K562 (cell line): ENCODE data around the gene SNRNP70. TPM values are rescaled to one million over a fixed set of nuclear protein-coding genes. Genes with fewer than 3 reads are reported as not detected.
A peak's percentile ranks its signal among the peaks of the same experiment; 100 is the strongest.

Experiments
- BCOR ChIP-seq: fragments of 450-650 bp; IDR thresholded peaks from 2 replicates; pipeline ENCODE4 v1.6.1; 2016
- CBFA2T2 ChIP-seq: fragments of 450-650 bp; conservative IDR thresholded peaks from 2 replicates; pipeline ENCODE4 v1.6.1; 2017; ENCODE audit warnings: mild to moderate bottlenecking
- ELF4 ChIP-seq: fragments of 450-650 bp; formaldehyde crosslinking; IDR thresholded peaks from 2 replicates; pipeline ENCODE4 v1.4.0; 2022; ENCODE audit warnings: missing genetic modification characterization
- HDAC2 ChIP-seq: fragments of 450-650 bp; IDR thresholded peaks from 2 replicates; pipeline ENCODE4 v1.6.1; 2016; ENCODE audit warnings: mild to moderate bottlenecking
- TAF1 ChIP-seq: IDR thresholded peaks from 2 replicates; pipeline ENCODE4 v1.6.1; 2011; ENCODE audit warnings: mild to moderate bottlenecking, low read length, moderate library complexity; ENCODE audit not compliant: insufficient read depth, control insufficient read depth, severe bottlenecking; ENCODE audit errors: extremely low read depth
- TEAD4 ChIP-seq, 2 experiments: sonication (generic) in 1 of 2; formaldehyde crosslinking in 1 of 2; IDR thresholded peaks; 2 replicates each; pipeline versions ENCODE4 v1.6.1 to v1.8.0; 2012 to 2022; ENCODE audit warnings: borderline replicate concordance in 1 of 2, inconsistent platforms in 1 of 2, low read length in 1 of 2, mild to moderate bottlenecking in 1 of 2, missing genetic modification reagents in 1 of 2
- polyA plus RNA-seq, 8 experiments: library from polyadenylated mRNA; depleted of rRNA in 4 of 8; stranded (reverse) in 5 of 8; unstranded in 3 of 8; fragments of >200 nt; fragmentation: Nextera tagmentation in 2 of 8; fragmentation: Illumina TruSeq in 1 of 8; extraction: Ambion mirVana in 2 of 8; extraction: Trizol in 1 of 8; gene quantifications; 2 replicates each; pipeline versions ENCODE4 v1.2.1 to v1.2.3, GENCODE V29; 2011 to 2014; ENCODE audit warnings: inconsistent platforms in 1 of 8, missing spikeins in 1 of 8
- total RNA-seq, 7 experiments: library from RNA; depleted of rRNA in 6 of 7; stranded (reverse); fragments of >200 nt in 6 of 7; fragmentation: Illumina TruSeq in 2 of 7; extraction: Trizol in 2 of 7; gene quantifications; 2 replicates each; pipeline versions ENCODE4 v1.2.1 to v1.2.3, GENCODE V29; 2011 to 2021; ENCODE audit warnings: low replicate concordance in 1 of 7
- TF ChIP-seq, protein P1 (sequence below): fragments of 450-650 bp; IDR thresholded peaks from 2 replicates; pipeline ENCODE4 v1.7.1; 2018; ENCODE audit warnings: mild to moderate bottlenecking, low read depth; ENCODE audit not compliant: partially characterized antibody
- TF ChIP-seq, protein P2 (sequence below): fragments of 450-650 bp; IDR thresholded peaks from 2 replicates; pipeline ENCODE4 v1.6.1; 2016; ENCODE audit warnings: mild to moderate bottlenecking, moderate library complexity
- TF ChIP-seq, protein P3 (sequence below), 2 experiments: IDR thresholded peaks; 2 replicates each; pipeline ENCODE4 v1.6.1; 2012; ENCODE audit warnings: improper control_type of control experiment in 2 of 2, low read depth in 2 of 2, low read length in 2 of 2, borderline replicate concordance in 1 of 2

The SNRNP70 gene
- total and polyA plus RNA-seq, 9 of the 15 experiments (the other 6 are each of a cell fraction or from before 2014, with no cell fraction given) = 2.8 to 496 (median 136) TPM

DNA sequence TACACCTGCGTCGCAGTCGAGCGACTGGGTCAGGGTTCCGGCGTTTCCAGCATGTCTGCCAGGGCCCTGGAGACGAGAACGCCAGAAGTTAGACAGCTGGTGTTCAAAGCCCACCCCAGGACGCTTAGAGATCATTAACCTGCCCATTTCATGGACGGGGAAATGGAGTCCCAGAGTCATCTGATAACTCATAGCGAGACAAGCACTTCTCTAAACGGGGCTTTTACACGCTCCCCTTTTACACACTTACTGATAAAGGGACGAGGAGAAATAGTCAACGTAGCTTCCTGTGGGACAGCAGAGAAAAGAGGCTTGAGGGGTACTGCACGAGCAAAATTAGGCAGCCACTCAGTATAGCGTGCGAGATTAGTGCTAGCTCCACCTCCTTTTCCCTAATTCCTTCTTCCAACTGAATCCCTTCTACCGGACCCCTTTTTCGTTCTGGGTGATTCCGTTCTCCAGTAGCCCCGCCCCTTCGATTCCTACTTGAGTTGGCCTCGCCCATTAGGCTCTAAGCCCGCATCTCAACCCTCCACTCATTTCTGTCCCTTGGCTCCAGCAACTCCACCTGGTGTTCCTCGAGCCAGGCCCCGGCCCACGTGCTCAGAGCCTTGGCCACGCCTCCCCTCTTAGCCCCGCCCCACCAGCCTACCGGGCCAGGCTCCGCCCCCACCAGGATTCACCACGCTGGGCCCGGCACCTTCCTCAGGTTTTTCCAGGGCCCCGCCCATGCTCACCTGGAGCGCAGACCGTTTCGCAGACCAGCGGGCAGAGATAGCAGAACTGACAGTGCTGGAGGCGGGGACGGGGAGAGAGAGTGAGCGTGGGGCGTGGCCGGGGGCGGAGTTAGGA, 66.2 kb downstream of the SNRNP70 start (continued):
- TF ChIP-seq HDAC2 (peak; percentile 76), TAF1 (peak; percentile 48), ELF4 (peak; percentile 39; the same call in 1 of the 2 replicates), CBFA2T2 (peak; percentile 33; the same call in 1 of the 2 replicates), TEAD4 (IDR thresholded peaks at IDR 0.05; ENCODE audit: low read length) (peak; percentile 15), TEAD4 (CRISPR knock-in tag; IDR thresholded peaks at IDR 0.05; ENCODE audit: borderline replicate concordance) (no peak), BCOR (peak; percentile 97)
- TF ChIP-seq, protein P1, sequence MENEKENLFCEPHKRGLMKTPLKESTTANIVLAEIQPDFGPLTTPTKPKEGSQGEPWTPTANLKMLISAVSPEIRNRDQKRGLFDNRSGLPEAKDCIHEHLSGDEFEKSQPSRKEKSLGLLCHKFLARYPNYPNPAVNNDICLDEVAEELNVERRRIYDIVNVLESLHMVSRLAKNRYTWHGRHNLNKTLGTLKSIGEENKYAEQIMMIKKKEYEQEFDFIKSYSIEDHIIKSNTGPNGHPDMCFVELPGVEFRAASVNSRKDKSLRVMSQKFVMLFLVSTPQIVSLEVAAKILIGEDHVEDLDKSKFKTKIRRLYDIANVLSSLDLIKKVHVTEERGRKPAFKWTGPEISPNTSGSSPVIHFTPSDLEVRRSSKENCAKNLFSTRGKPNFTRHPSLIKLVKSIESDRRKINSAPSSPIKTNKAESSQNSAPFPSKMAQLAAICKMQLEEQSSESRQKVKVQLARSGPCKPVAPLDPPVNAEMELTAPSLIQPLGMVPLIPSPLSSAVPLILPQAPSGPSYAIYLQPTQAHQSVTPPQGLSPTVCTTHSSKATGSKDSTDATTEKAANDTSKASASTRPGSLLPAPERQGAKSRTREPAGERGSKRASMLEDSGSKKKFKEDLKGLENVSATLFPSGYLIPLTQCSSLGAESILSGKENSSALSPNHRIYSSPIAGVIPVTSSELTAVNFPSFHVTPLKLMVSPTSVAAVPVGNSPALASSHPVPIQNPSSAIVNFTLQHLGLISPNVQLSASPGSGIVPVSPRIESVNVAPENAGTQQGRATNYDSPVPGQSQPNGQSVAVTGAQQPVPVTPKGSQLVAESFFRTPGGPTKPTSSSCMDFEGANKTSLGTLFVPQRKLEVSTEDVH = no peak
- TF ChIP-seq, protein P2, sequence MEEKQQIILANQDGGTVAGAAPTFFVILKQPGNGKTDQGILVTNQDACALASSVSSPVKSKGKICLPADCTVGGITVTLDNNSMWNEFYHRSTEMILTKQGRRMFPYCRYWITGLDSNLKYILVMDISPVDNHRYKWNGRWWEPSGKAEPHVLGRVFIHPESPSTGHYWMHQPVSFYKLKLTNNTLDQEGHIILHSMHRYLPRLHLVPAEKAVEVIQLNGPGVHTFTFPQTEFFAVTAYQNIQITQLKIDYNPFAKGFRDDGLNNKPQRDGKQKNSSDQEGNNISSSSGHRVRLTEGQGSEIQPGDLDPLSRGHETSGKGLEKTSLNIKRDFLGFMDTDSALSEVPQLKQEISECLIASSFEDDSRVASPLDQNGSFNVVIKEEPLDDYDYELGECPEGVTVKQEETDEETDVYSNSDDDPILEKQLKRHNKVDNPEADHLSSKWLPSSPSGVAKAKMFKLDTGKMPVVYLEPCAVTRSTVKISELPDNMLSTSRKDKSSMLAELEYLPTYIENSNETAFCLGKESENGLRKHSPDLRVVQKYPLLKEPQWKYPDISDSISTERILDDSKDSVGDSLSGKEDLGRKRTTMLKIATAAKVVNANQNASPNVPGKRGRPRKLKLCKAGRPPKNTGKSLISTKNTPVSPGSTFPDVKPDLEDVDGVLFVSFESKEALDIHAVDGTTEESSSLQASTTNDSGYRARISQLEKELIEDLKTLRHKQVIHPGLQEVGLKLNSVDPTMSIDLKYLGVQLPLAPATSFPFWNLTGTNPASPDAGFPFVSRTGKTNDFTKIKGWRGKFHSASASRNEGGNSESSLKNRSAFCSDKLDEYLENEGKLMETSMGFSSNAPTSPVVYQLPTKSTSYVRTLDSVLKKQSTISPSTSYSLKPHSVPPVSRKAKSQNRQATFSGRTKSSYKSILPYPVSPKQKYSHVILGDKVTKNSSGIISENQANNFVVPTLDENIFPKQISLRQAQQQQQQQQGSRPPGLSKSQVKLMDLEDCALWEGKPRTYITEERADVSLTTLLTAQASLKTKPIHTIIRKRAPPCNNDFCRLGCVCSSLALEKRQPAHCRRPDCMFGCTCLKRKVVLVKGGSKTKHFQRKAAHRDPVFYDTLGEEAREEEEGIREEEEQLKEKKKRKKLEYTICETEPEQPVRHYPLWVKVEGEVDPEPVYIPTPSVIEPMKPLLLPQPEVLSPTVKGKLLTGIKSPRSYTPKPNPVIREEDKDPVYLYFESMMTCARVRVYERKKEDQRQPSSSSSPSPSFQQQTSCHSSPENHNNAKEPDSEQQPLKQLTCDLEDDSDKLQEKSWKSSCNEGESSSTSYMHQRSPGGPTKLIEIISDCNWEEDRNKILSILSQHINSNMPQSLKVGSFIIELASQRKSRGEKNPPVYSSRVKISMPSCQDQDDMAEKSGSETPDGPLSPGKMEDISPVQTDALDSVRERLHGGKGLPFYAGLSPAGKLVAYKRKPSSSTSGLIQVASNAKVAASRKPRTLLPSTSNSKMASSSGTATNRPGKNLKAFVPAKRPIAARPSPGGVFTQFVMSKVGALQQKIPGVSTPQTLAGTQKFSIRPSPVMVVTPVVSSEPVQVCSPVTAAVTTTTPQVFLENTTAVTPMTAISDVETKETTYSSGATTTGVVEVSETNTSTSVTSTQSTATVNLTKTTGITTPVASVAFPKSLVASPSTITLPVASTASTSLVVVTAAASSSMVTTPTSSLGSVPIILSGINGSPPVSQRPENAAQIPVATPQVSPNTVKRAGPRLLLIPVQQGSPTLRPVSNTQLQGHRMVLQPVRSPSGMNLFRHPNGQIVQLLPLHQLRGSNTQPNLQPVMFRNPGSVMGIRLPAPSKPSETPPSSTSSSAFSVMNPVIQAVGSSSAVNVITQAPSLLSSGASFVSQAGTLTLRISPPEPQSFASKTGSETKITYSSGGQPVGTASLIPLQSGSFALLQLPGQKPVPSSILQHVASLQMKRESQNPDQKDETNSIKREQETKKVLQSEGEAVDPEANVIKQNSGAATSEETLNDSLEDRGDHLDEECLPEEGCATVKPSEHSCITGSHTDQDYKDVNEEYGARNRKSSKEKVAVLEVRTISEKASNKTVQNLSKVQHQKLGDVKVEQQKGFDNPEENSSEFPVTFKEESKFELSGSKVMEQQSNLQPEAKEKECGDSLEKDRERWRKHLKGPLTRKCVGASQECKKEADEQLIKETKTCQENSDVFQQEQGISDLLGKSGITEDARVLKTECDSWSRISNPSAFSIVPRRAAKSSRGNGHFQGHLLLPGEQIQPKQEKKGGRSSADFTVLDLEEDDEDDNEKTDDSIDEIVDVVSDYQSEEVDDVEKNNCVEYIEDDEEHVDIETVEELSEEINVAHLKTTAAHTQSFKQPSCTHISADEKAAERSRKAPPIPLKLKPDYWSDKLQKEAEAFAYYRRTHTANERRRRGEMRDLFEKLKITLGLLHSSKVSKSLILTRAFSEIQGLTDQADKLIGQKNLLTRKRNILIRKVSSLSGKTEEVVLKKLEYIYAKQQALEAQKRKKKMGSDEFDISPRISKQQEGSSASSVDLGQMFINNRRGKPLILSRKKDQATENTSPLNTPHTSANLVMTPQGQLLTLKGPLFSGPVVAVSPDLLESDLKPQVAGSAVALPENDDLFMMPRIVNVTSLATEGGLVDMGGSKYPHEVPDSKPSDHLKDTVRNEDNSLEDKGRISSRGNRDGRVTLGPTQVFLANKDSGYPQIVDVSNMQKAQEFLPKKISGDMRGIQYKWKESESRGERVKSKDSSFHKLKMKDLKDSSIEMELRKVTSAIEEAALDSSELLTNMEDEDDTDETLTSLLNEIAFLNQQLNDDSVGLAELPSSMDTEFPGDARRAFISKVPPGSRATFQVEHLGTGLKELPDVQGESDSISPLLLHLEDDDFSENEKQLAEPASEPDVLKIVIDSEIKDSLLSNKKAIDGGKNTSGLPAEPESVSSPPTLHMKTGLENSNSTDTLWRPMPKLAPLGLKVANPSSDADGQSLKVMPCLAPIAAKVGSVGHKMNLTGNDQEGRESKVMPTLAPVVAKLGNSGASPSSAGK = peak; percentile 93
- TF ChIP-seq, protein P3, sequence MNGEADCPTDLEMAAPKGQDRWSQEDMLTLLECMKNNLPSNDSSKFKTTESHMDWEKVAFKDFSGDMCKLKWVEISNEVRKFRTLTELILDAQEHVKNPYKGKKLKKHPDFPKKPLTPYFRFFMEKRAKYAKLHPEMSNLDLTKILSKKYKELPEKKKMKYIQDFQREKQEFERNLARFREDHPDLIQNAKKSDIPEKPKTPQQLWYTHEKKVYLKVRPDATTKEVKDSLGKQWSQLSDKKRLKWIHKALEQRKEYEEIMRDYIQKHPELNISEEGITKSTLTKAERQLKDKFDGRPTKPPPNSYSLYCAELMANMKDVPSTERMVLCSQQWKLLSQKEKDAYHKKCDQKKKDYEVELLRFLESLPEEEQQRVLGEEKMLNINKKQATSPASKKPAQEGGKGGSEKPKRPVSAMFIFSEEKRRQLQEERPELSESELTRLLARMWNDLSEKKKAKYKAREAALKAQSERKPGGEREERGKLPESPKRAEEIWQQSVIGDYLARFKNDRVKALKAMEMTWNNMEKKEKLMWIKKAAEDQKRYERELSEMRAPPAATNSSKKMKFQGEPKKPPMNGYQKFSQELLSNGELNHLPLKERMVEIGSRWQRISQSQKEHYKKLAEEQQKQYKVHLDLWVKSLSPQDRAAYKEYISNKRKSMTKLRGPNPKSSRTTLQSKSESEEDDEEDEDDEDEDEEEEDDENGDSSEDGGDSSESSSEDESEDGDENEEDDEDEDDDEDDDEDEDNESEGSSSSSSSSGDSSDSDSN (IDR thresholded peaks at IDR 0.05; ENCODE audit: borderline replicate concordance in 1 of 2, low read depth in 2 of 2, low read length in 2 of 2) = peak in 1 of 2 experiments; percentile 22; a peak in 1 of 4 replicates
